H1 (cell line): Measurements from ENCODE around the gene SPCS1. TPM values are rescaled to one million over a fixed set of nuclear protein-coding genes. Genes with fewer than 3 reads are reported as not detected.

Experiments
- BCL11A ChIP-seq, 2 experiments: IDR thresholded peaks; one replicate each; pipeline ENCODE4 v1.6.1; 2011; ENCODE audit warnings: low read depth in 2 of 2, low read length in 2 of 2, mild to moderate bottlenecking in 2 of 2
- CBX5 ChIP-seq: fragments of 300-800, 300-1000 bp; sonication (generic); IDR thresholded peaks from 2 replicates; pipeline ENCODE4 v1.7.1; 2016; ENCODE audit warnings: antibody characterized with exemption, low read length, low read depth
- FOSL1 ChIP-seq: IDR thresholded peaks from 2 replicates; pipeline ENCODE4 v1.6.1; 2011; ENCODE audit warnings: mild to moderate bottlenecking, low read depth, low read length, moderate library complexity; ENCODE audit not compliant: insufficient read depth
- HDAC6 ChIP-seq: IDR thresholded peaks from one replicate; pipeline ENCODE4 v1.7.1; 2012; ENCODE audit warnings: low read depth, mild to moderate bottlenecking, inconsistent platforms, low read length, moderate library complexity
- JUN ChIP-seq: IDR thresholded peaks from 2 replicates; pipeline ENCODE4 v1.6.1; 2011; ENCODE audit warnings: low read depth, mild to moderate bottlenecking, improper control_type of control experiment, low read length
- JUND ChIP-seq: IDR thresholded peaks from 2 replicates; pipeline ENCODE4 v1.6.1; 2011; ENCODE audit warnings: mild to moderate bottlenecking, improper control_type of control experiment, low read length
- POU5F1 ChIP-seq: IDR thresholded peaks from 2 replicates; pipeline ENCODE4 v1.6.1; 2011; ENCODE audit warnings: low read depth, mild to moderate bottlenecking, low read length, moderate library complexity
- RAD21 ChIP-seq, 2 experiments: IDR thresholded peaks in 1 of 2; conservative IDR thresholded peaks in 1 of 2; 2 replicates each; pipeline ENCODE4 v1.6.1; 2011; ENCODE audit warnings: low read depth in 2 of 2, low read length in 2 of 2, improper control_type of control experiment in 1 of 2, inconsistent platforms in 1 of 2, mild to moderate bottlenecking in 1 of 2, moderate library complexity in 1 of 2
- SIRT6 ChIP-seq: IDR thresholded peaks from one replicate; pipeline ENCODE4 v1.7.1; 2012; ENCODE audit warnings: low read length, inconsistent platforms
- SUZ12 ChIP-seq: fragments of 200-600 bp; sonication (generic); IDR thresholded peaks from 2 replicates; pipeline ENCODE4 v1.6.1; 2012; ENCODE audit warnings: mild to moderate bottlenecking, inconsistent platforms, low read length, moderate library complexity, mixed read lengths
- polyA plus RNA-seq, 7 experiments: library from polyadenylated mRNA; depleted of rRNA in 3 of 7; stranded (reverse) in 5 of 7; unstranded in 2 of 7; fragments of >200 nt in 5 of 7; fragments of 200-250 nt in 2 of 7; gene quantifications; 1 replicate in 5 of 7; 2 replicates in 1 of 7; 4 replicates in 1 of 7; pipeline versions ENCODE4 v1.2.1 to v1.2.3, GENCODE V29; 2011 to 2013; ENCODE audit warnings: missing spikeins in 2 of 7, mixed read lengths in 2 of 7
- total RNA-seq: library from RNA; stranded (reverse); fragmentation: NEBNext Ultra II Directional; extraction: Animal tissue kit (Norgen Biotek cat#: 25700); gene quantifications from 2 replicates; pipeline ENCODE4 v1.2.1, GENCODE V29; 2021
- TF ChIP-seq, protein P1 (sequence below): IDR thresholded peaks from 2 replicates; pipeline ENCODE4 v1.6.1; 2012; ENCODE audit warnings: inconsistent platforms

The SPCS1 gene
- total and polyA plus RNA-seq, 2 of the 8 experiments (the other 6 are each of a cell fraction or from before 2014, with no cell fraction given): 104 to 191 TPM

DNA sequence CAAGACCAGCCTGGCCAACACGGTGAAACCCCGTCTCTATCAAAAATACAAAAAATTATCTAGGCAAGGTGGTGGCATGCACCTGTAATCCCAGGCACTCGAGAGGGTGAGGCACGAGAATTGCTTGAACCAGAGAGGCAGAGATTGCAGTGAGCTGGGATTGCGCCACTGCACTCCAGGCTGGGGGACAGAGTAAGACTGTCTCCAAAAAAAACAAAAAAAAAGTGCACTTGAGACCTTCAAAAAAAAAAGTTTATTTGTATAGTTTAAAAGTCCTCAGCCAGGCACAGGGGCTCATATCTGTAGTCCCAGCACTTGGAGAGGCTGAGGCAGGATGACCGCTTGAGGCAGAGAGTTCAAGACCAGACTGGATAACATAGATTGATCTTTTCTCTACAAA is 22.3 kb upstream of the SPCS1 start (continued):
- no peak for TF ChIP-seq SUZ12
- no peak for TF ChIP-seq JUND
- no peak for TF ChIP-seq BCL11A (IDR thresholded peaks at IDR 0.05; ENCODE audit: low read depth in 2 of 2, low read length in 2 of 2)
- no peak for TF ChIP-seq CBX5
- TF ChIP-seq, protein P1, sequence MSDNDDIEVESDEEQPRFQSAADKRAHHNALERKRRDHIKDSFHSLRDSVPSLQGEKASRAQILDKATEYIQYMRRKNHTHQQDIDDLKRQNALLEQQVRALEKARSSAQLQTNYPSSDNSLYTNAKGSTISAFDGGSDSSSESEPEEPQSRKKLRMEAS: no peak
- TF ChIP-seq SIRT6: no peak
- TF ChIP-seq RAD21 (IDR thresholded peaks at IDR 0.05 in 1 of 2, conservative IDR thresholded peaks at IDR 0.05 in 1 of 2; ENCODE audit: low read depth in 2 of 2, low read length in 2 of 2): no peak
- TF ChIP-seq HDAC6: no peak
- no peak for TF ChIP-seq POU5F1
- no peak for TF ChIP-seq JUN
- TF ChIP-seq FOSL1: no peak
